Renal pelvis (tissue), 4 donors: ENCODE measurements around the gene ZNF83. TPM values are rescaled to one million over a fixed set of nuclear protein-coding genes. Genes with fewer than 3 reads are reported as not detected.

ENCODE experiments used
- DNase-seq: peaks from one replicate; pipeline ENCODE4 v3.0.0-alpha.2; 2013
- polyA plus RNA-seq, 3 donors: library from polyadenylated mRNA; unstranded; fragments of 120-200 nt; gene quantifications; one replicate each; pipeline ENCODE4 v1.2.1, GENCODE V29; 2013; ENCODE audit not compliant: insufficient read length in 3 of 3

ZNF83 gene
- polyA plus RNA-seq, 3 donors: 51.0 to 118 (median 81.5) TPM

DNA sequence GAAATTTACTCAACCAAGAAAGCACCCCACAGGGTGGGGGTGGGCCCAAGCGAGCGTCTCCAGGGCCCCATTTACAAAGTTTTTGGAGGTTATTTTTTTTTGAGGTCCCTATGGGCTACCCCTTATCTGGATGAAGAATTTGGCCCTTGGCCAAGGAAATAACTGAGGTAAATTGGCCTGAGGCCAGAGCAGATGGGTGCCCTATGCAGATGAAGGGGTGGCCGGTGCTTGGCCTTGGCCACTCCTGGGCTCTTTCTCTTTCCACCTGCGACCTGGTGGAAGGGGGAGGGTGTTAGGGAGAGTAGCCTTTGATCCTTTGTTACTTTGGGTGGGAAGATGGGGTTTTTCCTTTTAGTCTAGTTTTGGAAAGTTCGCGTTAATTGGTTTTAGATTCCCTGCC is 52.6 kb downstream of the ZNF83 start:
- no peak for DNase-seq

DNA sequence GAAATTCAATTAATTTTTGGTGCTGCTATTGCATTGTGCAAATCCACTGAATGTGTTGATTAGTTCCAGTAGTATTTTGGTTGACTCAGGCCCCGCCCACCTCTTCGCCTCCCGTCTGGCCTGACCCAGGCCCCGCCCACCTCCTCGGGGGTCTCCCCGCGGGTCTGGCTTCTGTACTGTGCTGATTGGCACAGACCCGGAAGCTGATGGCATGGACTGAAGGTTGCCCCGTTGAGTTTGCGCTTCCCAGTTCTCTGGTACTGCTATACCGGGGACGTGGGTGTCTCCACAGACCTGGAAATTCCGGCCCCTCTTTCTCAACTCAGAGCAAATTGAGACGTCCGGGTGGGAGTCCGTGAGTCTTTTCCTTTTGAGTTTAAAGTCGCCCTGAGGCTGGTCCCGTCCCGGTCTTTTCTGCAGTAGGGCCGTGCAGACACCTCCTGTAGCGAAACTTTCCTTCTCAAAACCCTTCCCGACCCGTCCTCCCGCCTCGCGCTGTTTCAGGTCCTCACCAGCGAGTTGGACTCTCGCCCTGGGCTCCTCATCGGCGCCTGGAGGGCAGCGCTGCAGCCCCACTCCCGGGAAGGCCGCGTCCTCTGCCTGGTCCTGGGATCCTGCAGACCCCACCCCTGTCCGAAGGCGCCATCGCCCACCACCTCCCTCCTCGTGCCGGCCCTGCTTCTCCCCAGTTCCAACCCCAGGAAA is 53.3 kb downstream of the ZNF83 start:
- DNase-seq: no peak

DNA sequence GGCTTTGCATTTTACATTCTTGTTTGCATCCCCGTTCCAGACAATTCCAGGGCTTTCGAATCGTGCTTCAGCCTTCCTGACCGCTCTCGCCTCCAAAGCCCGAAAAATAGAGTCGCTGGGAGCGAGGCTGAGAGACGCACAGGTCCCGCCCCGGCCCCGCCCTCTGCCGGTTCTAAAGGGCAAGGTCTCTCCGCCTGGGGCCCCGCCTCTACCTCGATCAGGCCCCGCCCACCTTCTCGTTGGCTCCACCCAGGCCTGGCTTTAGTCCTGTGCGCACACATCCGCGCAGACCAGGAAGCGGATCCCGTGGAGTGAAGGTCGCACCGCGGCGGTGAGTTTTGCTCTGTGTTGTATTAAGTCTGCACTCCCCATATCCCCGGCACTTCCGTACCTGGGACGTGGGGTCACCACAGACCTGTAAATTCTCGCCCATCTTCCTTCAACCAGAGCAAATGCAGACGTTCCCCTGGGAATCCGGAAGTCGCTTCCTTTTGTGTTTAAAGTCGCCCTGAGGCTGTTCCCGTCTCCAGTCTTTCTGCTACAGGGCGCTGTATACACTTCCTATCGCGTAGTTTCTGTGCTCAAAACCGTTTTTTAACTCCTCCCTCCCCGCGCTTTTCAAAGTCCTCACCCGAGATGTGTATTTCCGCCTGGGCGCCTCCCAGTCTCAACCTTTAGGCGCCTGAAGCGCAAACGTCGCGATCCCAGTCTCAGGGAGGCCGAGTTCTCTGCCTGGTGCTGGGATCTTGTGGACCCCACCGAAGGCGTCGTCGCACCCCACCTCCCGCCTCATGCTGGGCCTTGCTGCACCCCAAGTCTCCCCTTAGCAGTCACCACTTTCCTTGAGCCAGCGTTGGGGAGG is 67.9 kb downstream of the ZNF83 start, which contains the start of gene ZNF701:
Gene ZNF701, plus strand, starts transcription at position 288 of the 862 bp plus-strand sequence. CDS start 3,861 bp downstream, outside the sequence.
- peak; percentile 91 for DNase-seq

DNA sequence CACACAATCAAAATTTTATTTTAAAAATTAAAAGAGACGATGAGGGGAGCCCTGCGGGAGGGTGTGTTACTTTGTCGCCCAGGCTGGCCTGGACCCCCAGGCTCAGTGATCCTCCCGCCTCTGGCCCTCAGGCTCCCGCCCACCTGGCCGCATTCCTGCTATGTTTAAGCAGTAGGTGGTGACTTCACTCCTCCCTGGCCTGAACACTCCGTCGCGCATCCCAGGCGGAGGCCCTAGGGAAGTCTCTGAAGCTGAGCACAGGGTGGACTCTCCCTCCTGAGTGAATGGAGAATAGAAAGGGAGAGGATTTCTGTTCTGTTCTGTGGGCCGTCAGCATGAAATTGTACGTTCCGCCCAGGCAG is 68.5 kb downstream of the ZNF83 start:
- DNase-seq: peak; percentile 69

DNA sequence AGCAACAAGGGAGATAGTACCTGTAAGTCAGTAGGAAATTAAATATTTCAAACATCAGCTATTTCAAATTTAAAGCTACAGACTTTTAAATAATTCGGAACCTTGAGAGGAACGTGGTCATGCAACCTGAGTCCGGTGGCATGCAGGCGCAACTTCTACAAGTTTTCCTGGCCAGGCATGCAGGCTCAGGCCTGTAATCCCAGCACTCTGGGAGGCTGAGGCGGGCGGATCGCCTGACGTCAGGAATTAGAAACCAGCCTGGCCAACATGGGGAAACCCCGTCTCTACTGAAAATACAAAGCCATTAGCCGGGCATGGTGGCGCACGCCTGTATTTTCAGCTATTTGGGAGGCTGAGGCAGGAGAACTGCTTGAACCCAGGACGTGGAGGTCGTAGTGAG is 70.2 kb downstream of the ZNF83 start:
- DNase-seq: no peak

DNA sequence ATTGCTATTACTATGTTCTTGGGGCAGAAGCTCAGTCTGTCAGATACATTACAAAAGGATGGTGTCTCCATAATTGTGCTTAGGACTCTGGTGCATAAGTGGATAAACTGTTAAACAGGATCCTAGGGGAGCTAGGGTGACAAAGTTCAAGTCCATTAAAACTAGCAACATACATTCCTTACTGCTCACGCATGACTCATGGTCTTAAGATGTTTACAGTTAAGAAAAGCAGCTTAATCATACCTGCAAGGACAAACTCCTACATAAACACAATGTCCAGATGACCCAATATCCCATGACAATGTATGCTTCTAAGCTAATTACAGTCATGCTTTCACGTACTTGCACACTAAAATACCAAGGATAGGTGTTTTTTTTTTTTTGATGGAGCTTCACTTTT is 71.6 kb downstream of the ZNF83 start:
- DNase-seq: no peak

DNA sequence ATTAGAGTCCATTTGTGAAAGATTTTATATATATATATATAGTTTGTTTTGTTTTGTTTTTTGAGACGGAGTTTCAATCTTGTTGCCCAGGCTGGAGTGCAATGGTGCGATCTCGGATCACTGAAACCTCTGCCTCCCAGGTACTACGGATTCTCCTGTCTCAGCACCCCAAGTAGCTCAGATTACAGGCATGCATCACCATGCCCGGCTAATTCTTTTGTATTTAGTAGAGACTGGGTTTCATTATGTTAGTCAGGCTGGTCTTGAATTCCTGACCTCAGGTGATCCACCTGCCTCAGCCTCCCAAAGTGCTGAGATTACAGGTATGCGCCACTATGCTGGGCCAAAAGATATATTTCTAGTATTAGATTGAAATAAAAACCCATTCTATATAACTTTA is 72.0 kb downstream of the ZNF83 start:
- no peak for DNase-seq

Other genes starting within 250 kb of the ZNF83 start
- 10 to 100 TPM; 28.0 to 62.6 (median 51.5) TPM for gene ZNF528, start 240.5 kb downstream of the ZNF83 start, polyA plus RNA-seq
- gene ZNF534, start 209.2 kb downstream of the ZNF83 start, polyA plus RNA-seq: 1 to 10 TPM in 1 of 3 donors, under 1 TPM in 2; 0.27 to 1.2 (median 0.43) TPM
- 1 to 10 TPM; 5.6 to 8.6 (median 5.7) TPM for gene ZNF578, start 184.8 kb downstream of the ZNF83 start, polyA plus RNA-seq
- 10 to 100 TPM in 2 of 3 donors, 1 to 10 TPM in 1; 8.4 to 25.7 (median 18.9) TPM for gene ZNF808, start 110.7 kb downstream of the ZNF83 start, polyA plus RNA-seq
- gene ZNF701, start 68.1 kb downstream of the ZNF83 start, polyA plus RNA-seq: 10 to 100 TPM; 12.5 to 22.2 (median 20.3) TPM
- gene ZNF611, start 96.7 kb upstream of the ZNF83 start, polyA plus RNA-seq: 10 to 100 TPM; 14.8 to 33.3 (median 27.2) TPM
- gene ZNF600, start 148.4 kb upstream of the ZNF83 start, polyA plus RNA-seq: 10 to 100 TPM in 1 of 3 donors, 1 to 10 TPM in 2; 6.4 to 14.7 (median 7.8) TPM
- 10 to 100 TPM; 19.0 to 23.6 (median 19.7) TPM for gene ZNF28, start 183.3 kb upstream of the ZNF83 start, polyA plus RNA-seq
- 10 to 100 TPM; 31.6 to 51.7 (median 47.3) TPM for gene ZNF468, start 219.3 kb upstream of the ZNF83 start, polyA plus RNA-seq